ENCODE data around the gene SPHK2. TPM values are rescaled to one million over a fixed set of nuclear protein-coding genes. Genes with fewer than 3 reads are reported as not detected.
A peak's percentile ranks its signal among the peaks of the same experiment; 100 is the strongest.

Gene SPHK2
- total and polyA plus RNA-seq, 2 experiments from 2014 or later, result 22.5 to 25.3 TPM

- H3K27me3 ChIP-seq, result no peaks in the 10 kb centered on the region
- H3K4me3 ChIP-seq, result peak overlapping the region; percentile 88
- no peaks in the 10 kb centered on the region for H3K9me3 ChIP-seq (ENCODE audit: low read depth)
- H3K36me3 ChIP-seq, result no peaks in the 10 kb centered on the region
- H3K27ac ChIP-seq, result peak overlapping the region; percentile 61
- DNase-seq (ENCODE audit: low read depth in 1 of 2, low spot score in 1 of 2), result peak in 1 of 2 donors; percentile 36
- no peak for TF ChIP-seq CTCF (IDR thresholded peaks at IDR 0.05; ENCODE audit: low read depth, low read length)
- H3K4me1 ChIP-seq (ENCODE audit: low read depth), result peaks cover 16% of the 10 kb centered on the region
Measured at GRCh38 chr19:48635966-48636858, 16.9 kb downstream of the SPHK2 start.

GRCh38 chr19:48636859-48637448 is 17.6 kb downstream of the SPHK2 start, which contains the start of gene DBP:
Gene DBP, minus strand, starts transcription at chr19:48637379. Its CDS starts 385 bp downstream, at chr19:48636994.
- Histone ChIP-seq H3K9me3 (ENCODE audit: low read depth) (no peaks in the 10 kb centered on the region), H3K36me3 (no peaks in the 10 kb centered on the region), H3K27ac (peak within 1 kb of the TSS; percentile 88), H3K4me3 (peak within 1 kb of the TSS; percentile 88), H3K4me1 (ENCODE audit: low read depth) (peaks cover 16% of the 10 kb centered on the region), H3K27me3 (no peaks in the 10 kb centered on the region)
- peak in 1 of 2 donors; percentile 69 for DNase-seq (ENCODE audit: low read depth in 1 of 2, low spot score in 1 of 2)
- peak; percentile 10 for TF ChIP-seq CTCF (IDR thresholded peaks at IDR 0.05; ENCODE audit: low read depth, low read length)

- H3K4me1 ChIP-seq (ENCODE audit: low read depth), result peaks cover 16% of the 10 kb centered on the region
- H3K36me3 ChIP-seq, result no peaks in the 10 kb centered on the region
- H3K4me3 ChIP-seq, result peak overlapping the region; percentile 88
- H3K27me3 ChIP-seq, result no peaks in the 10 kb centered on the region
- peak; percentile 99 to 100 for DNase-seq (ENCODE audit: low read depth in 1 of 2, low spot score in 1 of 2)
- H3K9me3 ChIP-seq (ENCODE audit: low read depth), result no peaks in the 10 kb centered on the region
- H3K27ac ChIP-seq, result peak overlapping the region; percentile 88
- no peak for TF ChIP-seq CTCF (IDR thresholded peaks at IDR 0.05; ENCODE audit: low read depth, low read length)
Measured at GRCh38 chr19:48637449-48637947, 18.2 kb downstream of the SPHK2 start.

GRCh38 chr19:48637948-48638830 is 18.9 kb downstream of the SPHK2 start:
- no peaks in the 10 kb centered on the region for H3K27me3 ChIP-seq
- H3K9me3 ChIP-seq (ENCODE audit: low read depth), result no peaks in the 10 kb centered on the region
- TF ChIP-seq CTCF (IDR thresholded peaks at IDR 0.05; ENCODE audit: low read depth, low read length), result peak; percentile 17
- peak; percentile 95 to 99 for DNase-seq (ENCODE audit: low read depth in 1 of 2, low spot score in 1 of 2)
- peak overlapping the region; percentile 30 for H3K4me3 ChIP-seq
- no peaks in the 10 kb centered on the region for H3K36me3 ChIP-seq
- peak overlapping the region; percentile 88 for H3K27ac ChIP-seq
- H3K4me1 ChIP-seq (ENCODE audit: low read depth), result peaks cover 16% of the 10 kb centered on the region

- Histone ChIP-seq H3K36me3 (no peaks in the 10 kb centered on the region), H3K4me1 (ENCODE audit: low read depth) (peaks cover 13% of the 10 kb centered on the region), H3K27me3 (no peaks in the 10 kb centered on the region), H3K9me3 (ENCODE audit: low read depth) (no peaks in the 10 kb centered on the region), H3K4me3 (no peak overlapping the region), H3K27ac (peak overlapping the region; percentile 19)
- TF ChIP-seq CTCF (IDR thresholded peaks at IDR 0.05; ENCODE audit: low read depth, low read length), result no peak
- DNase-seq (ENCODE audit: low read depth in 1 of 2, low spot score in 1 of 2), result no peak
Measured at GRCh38 chr19:48638831-48639381, 19.6 kb downstream of the SPHK2 start.

Data from cardiac muscle cell (in vitro differentiated cells and primary cell).